Transverse colon (tissue), 3 donors: Measurements from ENCODE around the gene TMEM240.

Experiments used
- CTCF ChIP-seq, 5 experiments: fragments of 200-600 bp in 3 of 5; fragments of 450-650 bp in 2 of 5; sonication (generic) in 3 of 5; IDR thresholded peaks; 1 replicate in 2 of 5; 2 replicates in 3 of 5; pipeline ENCODE4 v1.5.1; 2016 to 2017; ENCODE audit warnings: antibody characterized with exemption in 5 of 5, inconsistent platforms in 3 of 5, mild to moderate bottlenecking in 2 of 5, moderate library complexity in 1 of 5
- POLR2A ChIP-seq: fragments of 450-650 bp; IDR thresholded peaks from one replicate; pipeline ENCODE4 v1.6.1; 2016; ENCODE audit warnings: antibody characterized with exemption, mild to moderate bottlenecking, moderate library complexity

- TF ChIP-seq CTCF (IDR thresholded peaks at IDR 0.05) (no peak), POLR2A (no peak)
These were observed 13.2 kb downstream of the TMEM240 start for GRCh38 chr1:1527092-1527816.
